ENCODE results near the gene IGFBP6.
"Not testable (repeated sequence)": the region's sequence is repeated elsewhere in the genome, so short reads cannot be mapped to it uniquely, and the experiment has no call there.

Gene IGFBP6

GRCh38 chr12:53098354-53098981 is 1.0 kb downstream of the IGFBP6 start:
- no peak for DNase-seq

GRCh38 chr12:53099071-53099882 is 1.8 kb downstream of the IGFBP6 start:
- DNase-seq = peak; percentile 88

GRCh38 chr12:53100466-53101151 is 3.1 kb downstream of the IGFBP6 start:
- no peak for DNase-seq

GRCh38 chr12:53101266-53101665 is 3.8 kb downstream of the IGFBP6 start:
- no peak for DNase-seq

- no peak for DNase-seq
Observed at GRCh38 chr12:53101931-53102781, 4.7 kb downstream of the IGFBP6 start.

- DNase-seq = peak; percentile 57
Observed at GRCh38 chr12:53102883-53103807, 5.7 kb downstream of the IGFBP6 start, which contains the start of gene SOAT2. Gene SOAT2 (plus strand): TSS chr12:53103486. CDS start chr12:53103578, 92 bp downstream.

- peak; percentile 26 for DNase-seq
Observed at GRCh38 chr12:53103860-53104305, 6.4 kb downstream of the IGFBP6 start.

- DNase-seq = no peak
Observed at GRCh38 chr12:53105256-53105655, 7.8 kb downstream of the IGFBP6 start.

GRCh38 chr12:53105712-53106439 is 8.4 kb downstream of the IGFBP6 start:
- DNase-seq = no peak

GRCh38 chr12:53107122-53107521 is 9.7 kb downstream of the IGFBP6 start:
- DNase-seq = no peak

- not testable (repeated sequence) for DNase-seq
Observed at GRCh38 chr12:53112431-53112830, 15.0 kb downstream of the IGFBP6 start.

GRCh38 chr12:53113136-53113705 is 15.8 kb downstream of the IGFBP6 start:
- no peak for DNase-seq

GRCh38 chr12:53113951-53114350 is 16.5 kb downstream of the IGFBP6 start:
- no peak for DNase-seq

GRCh38 chr12:53115112-53115890 is 17.8 kb downstream of the IGFBP6 start:
- no peak for DNase-seq

GRCh38 chr12:53115891-53116648 is 18.6 kb downstream of the IGFBP6 start:
- DNase-seq = no peak

- no peak for DNase-seq
Observed at GRCh38 chr12:53118751-53119300, 21.4 kb downstream of the IGFBP6 start.

GRCh38 chr12:53120685-53121525 is 23.4 kb downstream of the IGFBP6 start:
- no peak for DNase-seq
